HepG2 (cell line): Measurements from ENCODE around the gene PCSK2.

ENCODE experiments used
- CTCF ChIP-seq: sonication (generic); formaldehyde crosslinking; IDR thresholded peaks from 2 replicates; pipeline ENCODE4 v1.5.0; 2020; ENCODE audit warnings: mild to moderate bottlenecking, missing genetic modification reagents, moderate library complexity
- SIN3B ChIP-seq: fragments of 150-350 bp; IDR thresholded peaks from 2 replicates; pipeline ENCODE4 v1.6.1; 2014; ENCODE audit warnings: low read length
- TAF1 ChIP-seq: sonication (generic); formaldehyde crosslinking; IDR thresholded peaks from 2 replicates; pipeline ENCODE4 v1.4.0; 2020; ENCODE audit warnings: missing genetic modification reagents
- THAP11 ChIP-seq: IDR thresholded peaks from 2 replicates; pipeline ENCODE4 v1.6.1; 2016; ENCODE audit warnings: missing biosample characterization, missing genetic modification reagents
- ZNF451 ChIP-seq: sonication (generic); formaldehyde crosslinking; IDR thresholded peaks from 2 replicates; pipeline ENCODE4 v1.5.0; 2020; ENCODE audit warnings: mild to moderate bottlenecking, missing genetic modification reagents
- ZNF747 ChIP-seq: sonication (generic); formaldehyde crosslinking; IDR thresholded peaks from 2 replicates; pipeline ENCODE4 v1.8.1; 2023; ENCODE audit warnings: missing genetic modification reagents, mild to moderate bottlenecking, borderline replicate concordance

GRCh38 chr20:17529586-17529985, 302.7 kb downstream of the PCSK2 start:
- TF ChIP-seq CTCF (CRISPR knock-in tag) (no peak), ZNF451 (CRISPR knock-in tag) (no peak), ZNF747 (CRISPR knock-in tag) (no peak), TAF1 (no peak), THAP11 (CRISPR knock-in tag) (no peak), SIN3B (no peak)
